ENCODE measurements around the gene CHRM1.

CHRM1 gene

DNA sequence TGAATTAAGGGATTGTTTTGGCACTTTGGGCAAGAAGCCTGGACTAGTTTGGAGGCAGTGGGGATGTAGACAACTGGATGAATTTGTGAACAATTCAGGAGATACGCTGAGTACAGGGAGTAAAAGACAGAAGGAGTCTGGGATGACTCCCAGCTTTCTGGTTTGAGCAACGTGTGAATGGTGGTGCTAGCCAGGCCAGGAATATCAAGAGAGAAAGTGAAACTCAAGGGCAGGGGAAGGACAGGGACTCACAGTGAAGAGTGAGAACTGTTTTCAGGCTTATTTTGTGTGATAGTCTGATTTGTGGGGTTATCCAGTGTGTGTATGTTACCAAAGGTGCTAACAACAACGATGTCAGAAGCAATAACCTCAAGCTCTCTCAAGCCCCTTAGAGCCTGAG is 15.9 kb downstream of the CHRM1 start:
- no peak for DNase-seq (ENCODE audit: low spot score)

DNA sequence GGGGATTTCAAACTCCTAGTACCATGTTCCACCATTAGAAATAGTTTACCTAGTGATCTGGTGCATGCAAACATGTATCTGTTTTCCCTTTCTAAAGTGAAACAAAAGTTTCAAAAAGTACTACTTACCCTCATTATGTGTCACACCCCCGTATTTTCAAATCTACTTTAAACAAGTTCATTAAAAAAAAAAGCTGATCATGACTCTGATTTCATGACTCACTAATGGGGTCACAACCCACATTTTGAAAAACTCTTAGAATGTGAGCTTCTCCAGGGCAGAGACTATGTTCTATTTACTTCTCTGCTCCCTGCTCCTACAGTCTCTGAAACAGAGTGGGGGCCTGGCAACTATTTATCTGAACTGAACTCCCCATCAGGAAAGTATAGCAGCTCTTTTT is 18.2 kb downstream of the CHRM1 start:
- DNase-seq (ENCODE audit: low spot score), result no peak

GRCh38 chr11:62898027-62898426 is 23.1 kb downstream of the CHRM1 start:
- no peak for DNase-seq (ENCODE audit: low spot score)

GRCh38 chr11:62897311-62897710 is 23.9 kb downstream of the CHRM1 start:
- no peak for DNase-seq (ENCODE audit: low spot score)

DNA sequence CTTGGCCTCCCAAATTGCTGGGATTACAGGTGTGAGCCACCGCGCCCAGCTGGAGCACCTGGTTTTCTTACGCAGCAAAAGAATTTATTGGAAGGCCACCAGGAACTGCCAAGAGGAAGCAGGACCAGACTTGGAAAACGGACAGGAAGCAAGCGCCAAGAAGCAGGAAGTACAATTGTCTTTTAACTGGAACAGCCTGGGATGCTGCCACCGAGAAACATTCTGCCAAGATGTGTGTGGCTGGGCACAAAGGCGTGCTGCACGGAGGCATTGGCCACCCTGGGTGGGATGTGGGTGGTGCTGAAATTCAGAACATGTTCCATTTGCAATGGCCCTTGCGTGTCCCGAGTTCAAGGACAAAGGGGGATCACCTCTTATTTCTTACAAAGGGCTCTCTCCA is 25.1 kb downstream of the CHRM1 start:
- DNase-seq (ENCODE audit: low spot score), result peak; percentile 57

DNA sequence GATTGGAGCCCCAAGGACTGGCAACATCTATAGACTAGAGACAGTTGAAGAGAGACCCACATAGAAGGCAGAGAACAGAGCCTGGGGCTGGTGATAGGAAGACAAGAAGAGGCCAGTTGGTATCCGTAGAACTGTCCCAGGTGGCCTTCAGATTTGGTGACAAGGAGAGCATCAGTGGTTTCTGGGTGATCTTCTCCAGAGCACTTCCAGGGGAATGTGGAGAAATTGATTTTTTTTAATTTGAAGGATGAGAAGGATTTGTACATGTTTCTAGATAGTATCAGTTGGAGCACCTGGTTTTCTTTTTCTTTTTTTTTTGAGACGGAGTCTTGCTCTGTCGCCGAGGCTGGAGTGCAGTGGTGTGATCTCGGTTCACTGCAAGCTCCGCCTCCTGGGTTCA is 25.7 kb downstream of the CHRM1 start:
- DNase-seq (ENCODE audit: low spot score), result no peak

DNA sequence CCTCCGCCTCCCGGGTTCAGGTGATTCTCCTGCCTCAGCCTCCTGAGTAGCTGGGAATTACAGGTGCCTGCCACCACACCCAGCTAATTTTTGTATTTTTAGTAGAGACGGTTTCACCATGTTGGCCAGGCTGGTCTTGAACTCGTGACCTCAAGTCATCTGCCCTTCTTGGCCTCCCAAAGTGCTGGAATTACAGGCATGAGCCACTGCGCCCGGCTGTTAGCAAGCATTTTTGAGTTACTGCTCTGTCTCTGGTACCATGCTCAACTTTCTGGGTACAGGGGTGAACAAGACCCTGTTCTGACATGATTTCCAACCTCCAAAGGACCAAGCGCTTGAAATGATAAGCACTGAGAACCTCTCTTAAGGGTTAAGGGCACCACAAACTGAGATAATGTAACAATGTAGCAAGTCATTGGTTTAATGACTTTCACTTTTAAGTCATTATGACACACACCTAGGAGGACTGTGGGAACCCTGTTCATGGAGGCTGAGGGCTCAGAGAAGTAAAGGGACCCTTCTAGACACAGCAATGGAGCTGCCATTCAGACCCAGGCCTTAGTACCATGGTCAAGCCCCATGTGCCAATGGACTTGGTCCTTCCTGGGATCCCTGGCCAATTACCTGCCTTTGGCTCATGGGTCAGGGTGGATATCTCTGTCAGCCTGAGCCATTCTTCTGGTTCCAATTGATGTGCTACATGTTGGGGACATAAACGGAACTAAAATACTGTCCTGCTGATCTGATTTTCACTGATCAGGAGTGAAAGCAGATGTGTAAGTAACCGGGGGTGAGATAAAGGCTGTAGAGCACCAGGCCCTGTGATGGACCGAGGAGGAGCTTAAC is 28.9 kb downstream of the CHRM1 start:
- DNase-seq (ENCODE audit: low spot score), result no peak

GRCh38 chr11:62889484-62890437 is 31.4 kb downstream of the CHRM1 start:
- peak; percentile 44 for DNase-seq (ENCODE audit: low spot score)

DNA sequence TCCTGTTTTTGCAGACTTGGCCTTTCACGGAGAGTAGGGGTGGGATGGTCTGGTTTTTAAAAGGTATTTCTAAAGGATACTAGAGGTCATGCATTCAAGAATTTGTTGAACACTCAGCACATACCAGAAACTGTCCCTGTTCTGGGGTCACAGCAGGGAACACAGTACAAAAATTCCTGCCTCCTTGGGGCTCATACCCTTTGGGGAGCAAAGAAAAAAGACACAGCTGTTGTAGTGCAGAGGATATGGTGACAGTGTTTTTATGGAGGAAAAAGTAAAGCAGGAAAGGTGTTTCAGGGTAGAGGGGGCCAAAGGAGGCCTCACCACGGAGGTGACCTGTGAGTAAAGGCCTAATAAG is 32.1 kb downstream of the CHRM1 start:
- DNase-seq (ENCODE audit: low spot score), result no peak

DNA sequence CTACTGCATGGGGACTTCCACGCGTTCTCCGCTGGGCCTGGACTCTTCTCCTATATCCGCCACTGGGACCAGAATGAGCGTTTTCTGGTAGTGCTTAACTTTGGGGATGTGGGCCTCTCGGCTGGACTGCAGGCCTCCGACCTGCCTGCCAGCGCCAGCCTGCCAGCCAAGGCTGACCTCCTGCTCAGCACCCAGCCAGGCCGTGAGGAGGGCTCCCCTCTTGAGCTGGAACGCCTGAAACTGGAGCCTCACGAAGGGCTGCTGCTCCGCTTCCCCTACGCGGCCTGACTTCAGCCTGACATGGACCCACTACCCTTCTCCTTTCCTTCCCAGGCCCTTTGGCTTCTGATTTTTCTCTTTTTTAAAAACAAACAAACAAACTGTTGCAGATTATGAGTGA is 32.8 kb downstream of the CHRM1 start:
- DNase-seq (ENCODE audit: low spot score), result no peak

- no peak for DNase-seq (ENCODE audit: low spot score)
Observed at GRCh38 chr11:62885137-62885750, 35.9 kb downstream of the CHRM1 start.

DNA sequence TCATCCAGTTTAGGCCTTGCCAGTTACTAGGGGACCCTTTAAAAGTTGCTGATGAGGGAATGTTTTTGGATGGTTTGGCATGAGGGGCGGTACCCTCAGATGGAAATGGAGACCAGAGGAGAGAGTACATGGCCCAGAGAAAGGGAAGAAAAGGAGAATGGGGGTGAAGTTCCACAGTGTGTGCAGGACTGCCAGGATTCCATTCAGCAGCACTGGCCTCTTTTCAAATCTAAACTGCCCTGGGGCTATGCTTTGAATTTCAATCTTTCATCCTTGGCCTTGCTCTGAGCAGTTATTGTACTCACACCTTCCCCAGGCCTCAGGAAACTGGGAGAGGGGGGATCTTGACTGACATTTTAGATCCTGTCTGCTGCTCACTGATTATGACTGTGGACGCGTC is 37.5 kb downstream of the CHRM1 start:
- no peak for DNase-seq (ENCODE audit: low spot score)

GRCh38 chr11:62882788-62883501 is 38.2 kb downstream of the CHRM1 start:
- DNase-seq (ENCODE audit: low spot score), result no peak

GRCh38 chr11:62882431-62882749 is 38.8 kb downstream of the CHRM1 start:
- no peak for DNase-seq (ENCODE audit: low spot score)

- peak; percentile 95 for DNase-seq (ENCODE audit: low spot score)
Observed at GRCh38 chr11:62881579-62882430, 39.4 kb downstream of the CHRM1 start.

GRCh38 chr11:62880803-62881578 is 40.2 kb downstream of the CHRM1 start, which contains the start of gene SLC3A2:
Gene SLC3A2 (plus strand): TSS chr11:62880896. CDS start chr11:62881024, 128 bp downstream.
- DNase-seq (ENCODE audit: low spot score), result peak; percentile 77

DNA sequence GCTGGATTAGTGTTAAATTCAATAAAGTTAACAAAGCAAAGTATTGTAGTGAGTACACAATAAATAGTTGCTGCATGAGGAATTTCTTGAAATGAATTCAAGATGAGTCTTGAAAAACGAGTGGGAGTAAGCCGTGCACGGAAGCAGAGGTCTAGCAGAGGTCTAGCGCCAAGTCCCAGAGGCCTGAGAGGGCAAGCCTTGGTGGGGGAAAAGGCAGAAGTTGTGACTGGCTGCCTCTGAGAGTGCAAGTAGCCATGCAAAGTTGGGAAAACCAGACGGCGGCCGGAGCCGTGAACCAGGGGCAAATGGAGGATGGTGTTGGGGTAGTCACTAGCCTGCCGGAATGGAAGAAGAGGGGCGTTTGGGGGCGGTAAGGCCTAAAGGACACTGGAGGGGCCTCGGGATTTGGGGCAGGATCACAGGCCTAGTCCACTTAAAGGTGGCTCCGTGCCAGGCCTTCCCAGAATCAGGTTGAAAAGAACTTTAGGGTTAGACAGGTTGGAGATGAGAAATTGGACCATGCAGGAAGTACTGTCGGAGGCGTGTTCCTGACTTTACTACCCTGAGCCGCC is 40.8 kb downstream of the CHRM1 start:
- peak; percentile 57 for DNase-seq (ENCODE audit: low spot score)

DNA sequence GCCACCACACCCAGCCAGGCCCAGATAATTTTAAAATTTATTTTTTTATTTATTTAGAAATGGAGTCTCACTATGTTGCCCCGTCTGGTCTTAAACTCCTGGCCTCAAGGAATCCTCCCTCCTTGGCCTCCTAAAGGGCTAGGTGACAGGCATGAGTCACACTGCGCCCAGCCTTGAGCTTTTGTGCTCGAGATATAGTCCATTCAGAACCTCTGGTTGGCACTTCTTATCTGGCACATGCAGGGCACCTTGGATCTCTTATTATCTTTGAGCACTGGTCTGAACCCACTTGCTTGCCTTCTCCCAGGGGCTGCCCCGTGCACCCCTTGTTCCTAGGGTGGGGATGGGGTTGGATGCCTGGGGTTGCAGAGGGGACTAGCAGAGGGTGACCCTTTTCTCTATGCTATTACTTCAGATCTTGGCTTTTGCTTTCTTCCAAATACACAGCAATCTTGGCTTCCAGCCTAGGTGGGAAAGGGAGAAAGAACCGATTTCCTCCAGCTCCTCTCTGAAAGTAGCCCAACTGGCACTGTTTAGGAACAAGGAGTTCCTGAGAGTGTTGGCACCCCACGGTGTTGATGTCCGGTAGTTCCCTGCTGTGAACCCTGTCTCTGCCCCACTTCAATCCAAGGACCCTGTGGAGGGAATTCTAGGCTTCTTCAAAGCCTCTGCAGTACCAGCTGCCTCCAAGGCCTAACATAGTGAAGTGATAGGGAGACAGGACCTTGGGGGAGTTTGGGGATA is 41.8 kb downstream of the CHRM1 start:
- DNase-seq (ENCODE audit: low spot score), result no peak

GRCh38 chr11:62876712-62877111 is 44.5 kb downstream of the CHRM1 start:
- no peak for DNase-seq (ENCODE audit: low spot score)
